Esophagus squamous epithelium (tissue), 4 donors: ENCODE data around the gene BEX3.
"Not testable (repeated sequence)": the region's sequence is repeated elsewhere in the genome, so short reads cannot be mapped to it uniquely, and the experiment has no call there.

ENCODE experiments used
- POLR2A ChIP-seq, 4 donors: fragments of 450-650 bp; IDR thresholded peaks; one replicate each; pipeline ENCODE4 v1.6.1; 2017; ENCODE audit warnings: antibody characterized with exemption in 4 of 4, mild to moderate bottlenecking in 4 of 4, moderate library complexity in 3 of 4
- TF ChIP-seq, protein P1 (sequence below), 6 experiments: fragments of 450-650 bp in 4 of 6; fragments of 200-600 bp in 2 of 6; sonication (generic) in 2 of 6; IDR thresholded peaks; one replicate each; pipeline ENCODE4 v1.5.1; 2016 to 2019; ENCODE audit warnings: antibody characterized with exemption in 6 of 6, mild to moderate bottlenecking in 4 of 6, moderate library complexity in 4 of 6

DNA sequence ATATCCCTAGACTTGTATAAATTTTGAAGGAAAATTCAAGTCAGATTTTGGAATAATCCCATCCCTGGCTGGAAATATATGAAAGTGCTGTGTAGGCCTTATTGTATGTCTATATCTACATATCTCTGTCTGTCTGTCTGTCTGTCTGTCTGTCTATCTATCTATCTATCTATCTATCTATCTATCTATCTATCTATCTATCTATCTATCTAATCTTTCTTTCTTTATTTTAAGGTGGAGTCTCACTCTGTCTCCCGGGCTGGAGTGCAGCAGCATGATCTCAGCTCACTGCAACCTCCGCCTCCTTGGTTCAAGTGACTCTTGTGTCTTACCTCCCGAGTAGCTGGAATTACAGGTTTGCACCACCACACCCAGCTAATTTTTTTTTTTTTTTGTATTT is 16.7 kb upstream of the BEX3 start:
- TF ChIP-seq, protein P1, sequence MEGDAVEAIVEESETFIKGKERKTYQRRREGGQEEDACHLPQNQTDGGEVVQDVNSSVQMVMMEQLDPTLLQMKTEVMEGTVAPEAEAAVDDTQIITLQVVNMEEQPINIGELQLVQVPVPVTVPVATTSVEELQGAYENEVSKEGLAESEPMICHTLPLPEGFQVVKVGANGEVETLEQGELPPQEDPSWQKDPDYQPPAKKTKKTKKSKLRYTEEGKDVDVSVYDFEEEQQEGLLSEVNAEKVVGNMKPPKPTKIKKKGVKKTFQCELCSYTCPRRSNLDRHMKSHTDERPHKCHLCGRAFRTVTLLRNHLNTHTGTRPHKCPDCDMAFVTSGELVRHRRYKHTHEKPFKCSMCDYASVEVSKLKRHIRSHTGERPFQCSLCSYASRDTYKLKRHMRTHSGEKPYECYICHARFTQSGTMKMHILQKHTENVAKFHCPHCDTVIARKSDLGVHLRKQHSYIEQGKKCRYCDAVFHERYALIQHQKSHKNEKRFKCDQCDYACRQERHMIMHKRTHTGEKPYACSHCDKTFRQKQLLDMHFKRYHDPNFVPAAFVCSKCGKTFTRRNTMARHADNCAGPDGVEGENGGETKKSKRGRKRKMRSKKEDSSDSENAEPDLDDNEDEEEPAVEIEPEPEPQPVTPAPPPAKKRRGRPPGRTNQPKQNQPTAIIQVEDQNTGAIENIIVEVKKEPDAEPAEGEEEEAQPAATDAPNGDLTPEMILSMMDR (IDR thresholded peaks at IDR 0.05), result not testable (repeated sequence)
- not testable (repeated sequence) for TF ChIP-seq POLR2A (IDR thresholded peaks at IDR 0.05)
